SU-DHL-6 (cell line): ENCODE results near the gene C7orf33.

Experiments used
- EZH2phosphoT487 ChIP-seq: fragments of 200-600 bp; sonication (generic), shearing (Covaris generic); conservative IDR thresholded peaks from 2 replicates; pipeline ENCODE4 v1.6.1; 2018; ENCODE audit warnings: mild to moderate bottlenecking, antibody characterized with exemption, low read length, moderate library complexity, mixed read lengths
- TF ChIP-seq, protein P1 (sequence below): fragments of 200-600 bp; sonication (generic); IDR thresholded peaks from one replicate; pipeline ENCODE4 v1.5.1; 2017; ENCODE audit warnings: antibody characterized with exemption, mild to moderate bottlenecking, low read length, moderate library complexity; ENCODE audit not compliant: insufficient read depth, poor library complexity, severe bottlenecking

DNA sequence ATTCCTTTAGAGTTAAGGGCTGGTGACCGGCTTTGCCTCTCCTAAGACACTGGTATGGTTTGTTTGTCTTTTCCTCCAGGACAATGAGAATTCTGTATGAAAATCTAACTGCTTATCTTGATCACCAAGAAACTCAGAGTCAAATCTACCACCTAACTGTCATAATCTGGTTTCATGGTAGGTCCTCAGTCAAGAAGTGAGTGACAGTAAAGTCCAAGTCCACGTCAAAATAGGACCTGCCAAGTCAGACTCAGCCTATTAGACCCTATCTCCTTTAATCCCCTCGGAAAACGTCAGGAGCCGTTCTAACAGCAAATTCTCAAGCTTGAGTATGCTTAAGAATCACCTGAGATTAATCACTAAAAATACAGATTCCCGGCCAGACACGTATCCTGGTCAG is 37.4 kb downstream of the C7orf33 start:
- TF ChIP-seq, protein P1, sequence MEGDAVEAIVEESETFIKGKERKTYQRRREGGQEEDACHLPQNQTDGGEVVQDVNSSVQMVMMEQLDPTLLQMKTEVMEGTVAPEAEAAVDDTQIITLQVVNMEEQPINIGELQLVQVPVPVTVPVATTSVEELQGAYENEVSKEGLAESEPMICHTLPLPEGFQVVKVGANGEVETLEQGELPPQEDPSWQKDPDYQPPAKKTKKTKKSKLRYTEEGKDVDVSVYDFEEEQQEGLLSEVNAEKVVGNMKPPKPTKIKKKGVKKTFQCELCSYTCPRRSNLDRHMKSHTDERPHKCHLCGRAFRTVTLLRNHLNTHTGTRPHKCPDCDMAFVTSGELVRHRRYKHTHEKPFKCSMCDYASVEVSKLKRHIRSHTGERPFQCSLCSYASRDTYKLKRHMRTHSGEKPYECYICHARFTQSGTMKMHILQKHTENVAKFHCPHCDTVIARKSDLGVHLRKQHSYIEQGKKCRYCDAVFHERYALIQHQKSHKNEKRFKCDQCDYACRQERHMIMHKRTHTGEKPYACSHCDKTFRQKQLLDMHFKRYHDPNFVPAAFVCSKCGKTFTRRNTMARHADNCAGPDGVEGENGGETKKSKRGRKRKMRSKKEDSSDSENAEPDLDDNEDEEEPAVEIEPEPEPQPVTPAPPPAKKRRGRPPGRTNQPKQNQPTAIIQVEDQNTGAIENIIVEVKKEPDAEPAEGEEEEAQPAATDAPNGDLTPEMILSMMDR = no peak
- TF ChIP-seq EZH2phosphoT487 = no peak
